H9 (cell line): ENCODE results near the gene UBE4B. TPM values are rescaled to one million over a fixed set of nuclear protein-coding genes. Genes with fewer than 3 reads are reported as not detected.

Source experiments
- DNase-seq: peaks from one replicate; pipeline ENCODE4 v3.0.0-alpha.2; 2017
- H2AFZ ChIP-seq: one replicate; pipeline ENCODE4 v1.6.1; 2013; ENCODE audit warnings: mild to moderate bottlenecking, low read length, control low read depth, moderate library complexity
- H2AK5ac ChIP-seq: 2 replicates; pipeline ENCODE4 v1.6.1; 2013; ENCODE audit warnings: low read length, control low read depth, mixed read lengths; ENCODE audit not compliant: insufficient read length
- H2BK120ac ChIP-seq: one replicate; pipeline ENCODE4 v1.6.1; 2013; ENCODE audit warnings: low read depth, mild to moderate bottlenecking, low read length, control low read depth, inconsistent platforms; ENCODE audit not compliant: poor library complexity, severe bottlenecking
- H2BK12ac ChIP-seq: 2 replicates; pipeline ENCODE4 v1.6.1; 2013; ENCODE audit warnings: low read length, control low read depth, mixed read lengths, low read depth; ENCODE audit not compliant: insufficient read length
- H2BK15ac ChIP-seq: 2 replicates; pipeline ENCODE4 v1.6.1; 2013; ENCODE audit warnings: low read depth, low read length, control low read depth
- H2BK20ac ChIP-seq: one replicate; pipeline ENCODE4 v1.6.1; 2013; ENCODE audit warnings: low read depth, mild to moderate bottlenecking, low read length, control low read depth, inconsistent platforms; ENCODE audit not compliant: poor library complexity, severe bottlenecking
- H2BK5ac ChIP-seq: 2 replicates; pipeline ENCODE4 v1.6.1; 2013; ENCODE audit warnings: low read length, control low read depth, mixed read lengths; ENCODE audit not compliant: insufficient read length
- H3K14ac ChIP-seq: 2 replicates; pipeline ENCODE4 v1.6.1; 2013; ENCODE audit warnings: low read length, control low read depth; ENCODE audit not compliant: insufficient read depth
- H3K18ac ChIP-seq: 2 replicates; pipeline ENCODE4 v1.6.1; 2013; ENCODE audit warnings: low read depth, mild to moderate bottlenecking, mixed read lengths, low read length, control low read depth; ENCODE audit not compliant: insufficient read length
- H3K23ac ChIP-seq: 2 replicates; pipeline ENCODE4 v1.6.1; 2013; ENCODE audit warnings: low read length, control low read depth, mixed read lengths, low read depth; ENCODE audit not compliant: insufficient read length
- H3K23me2 ChIP-seq: 2 replicates; pipeline ENCODE4 v1.6.1; 2013; ENCODE audit warnings: low read depth, mild to moderate bottlenecking, mixed read lengths, low read length, control low read depth; ENCODE audit not compliant: insufficient read length, poor library complexity, severe bottlenecking
- H3K27ac ChIP-seq: 2 replicates; pipeline ENCODE4 v1.5.1; 2013; ENCODE audit warnings: low read length, control low read depth, mixed read lengths, low read depth; ENCODE audit not compliant: insufficient read length
- H3K27me3 ChIP-seq: 2 replicates; pipeline ENCODE4 v1.6.1; 2013; ENCODE audit warnings: low read length, control low read depth, inconsistent platforms; ENCODE audit not compliant: insufficient read depth
- H3K4ac ChIP-seq: 2 replicates; pipeline ENCODE4 v1.6.1; 2013; ENCODE audit warnings: low read depth, mild to moderate bottlenecking, control low read depth, inconsistent platforms, low read length, moderate library complexity
- H3K4me1 ChIP-seq: 2 replicates; pipeline ENCODE4 v1.6.1; 2013; ENCODE audit warnings: low read length, control low read depth, inconsistent platforms; ENCODE audit not compliant: insufficient read depth
- H3K4me2 ChIP-seq: 2 replicates; pipeline ENCODE4 v1.6.1; 2013; ENCODE audit warnings: low read length, control low read depth, mixed read lengths; ENCODE audit not compliant: insufficient read length, insufficient read depth
- H3K56ac ChIP-seq: 2 replicates; pipeline ENCODE4 v1.6.1; 2013; ENCODE audit warnings: low read depth, mild to moderate bottlenecking, mixed read lengths, low read length, control low read depth; ENCODE audit not compliant: insufficient read length
- H3K79me1 ChIP-seq: 2 replicates; pipeline ENCODE4 v1.6.1; 2013; ENCODE audit warnings: low read depth, mild to moderate bottlenecking, moderate library complexity, low read length, control low read depth, inconsistent platforms; ENCODE audit not compliant: insufficient read depth, poor library complexity, severe bottlenecking
- H3K79me2 ChIP-seq: 2 replicates; pipeline ENCODE4 v1.6.1; 2013; ENCODE audit warnings: low read length, control low read depth, inconsistent platforms; ENCODE audit not compliant: insufficient read depth
- H3K9ac ChIP-seq: 2 replicates; pipeline ENCODE4 v1.6.1; 2013; ENCODE audit warnings: low read length, control low read depth, mixed read lengths; ENCODE audit not compliant: insufficient read length; ENCODE audit errors: extremely low read depth
- H3K9me3 ChIP-seq: one replicate; pipeline ENCODE4 v1.6.1; 2013; ENCODE audit warnings: low read depth, low read length, inconsistent platforms; ENCODE audit not compliant: control insufficient read depth
- H3T11ph ChIP-seq: one replicate; pipeline ENCODE4 v1.6.1; 2013; ENCODE audit warnings: mild to moderate bottlenecking, low read length, control low read depth, inconsistent platforms
- H4K20me1 ChIP-seq: one replicate; pipeline ENCODE4 v1.6.1; 2013; ENCODE audit not compliant: control insufficient read depth, insufficient read length, insufficient read depth
- H4K5ac ChIP-seq: 2 replicates; pipeline ENCODE4 v1.6.1; 2013; ENCODE audit warnings: low read depth, mild to moderate bottlenecking, mixed read lengths, low read length, control low read depth; ENCODE audit not compliant: insufficient read length
- H4K8ac ChIP-seq: replicated peaks from 2 replicates; pipeline ENCODE4 v1.6.1; 2013; ENCODE audit warnings: low read length, control low read depth, mixed read lengths, low read depth; ENCODE audit not compliant: insufficient read length
- H4K91ac ChIP-seq: 2 replicates; pipeline ENCODE4 v1.6.1; 2013; ENCODE audit warnings: low read depth, mild to moderate bottlenecking, moderate library complexity, mixed read lengths, low read length, control low read depth; ENCODE audit not compliant: insufficient read length
- H3K27ac Mint-ChIP-seq, 3 experiments: 2 replicates in 2 of 3; 3 replicates in 1 of 3; pipeline ENCODE4 v1.8.0; 2020 to 2021; ENCODE audit warnings: mixed read lengths in 3 of 3, mild to moderate bottlenecking in 1 of 3, moderate library complexity in 1 of 3
- H3K27me3 Mint-ChIP-seq: 2 replicates; pipeline ENCODE4 v1.8.0; 2021; ENCODE audit warnings: low read depth, mild to moderate bottlenecking, moderate library complexity, mixed read lengths
- H3K36me3 Mint-ChIP-seq, 3 experiments: 2 replicates in 2 of 3; 3 replicates in 1 of 3; pipeline ENCODE4 v1.8.0; 2020 to 2021; ENCODE audit warnings: low read depth in 3 of 3, mixed read lengths in 3 of 3; ENCODE audit not compliant: insufficient read depth in 1 of 3
- H3K4me1 Mint-ChIP-seq, 2 experiments: 2 replicates each; pipeline ENCODE4 v1.8.0; 2020; ENCODE audit warnings: mixed read lengths in 2 of 2
- H3K4me3 Mint-ChIP-seq, 2 experiments: 2 replicates in 1 of 2; 3 replicates in 1 of 2; pipeline ENCODE4 v1.8.0; 2020 to 2021; ENCODE audit warnings: mild to moderate bottlenecking in 2 of 2, mixed read lengths in 2 of 2, moderate library complexity in 1 of 2
- H3K9me3 Mint-ChIP-seq, 2 experiments: 2 replicates in 1 of 2; 3 replicates in 1 of 2; pipeline ENCODE4 v1.8.0; 2020; ENCODE audit warnings: mild to moderate bottlenecking in 2 of 2, mixed read lengths in 2 of 2, moderate library complexity in 1 of 2
- WGBS: extraction: QIAGEN DNeasy Blood & Tissue Kit; methylation state at CpG from one replicate; pipeline ENCODE4 v1.1.7; 2013; ENCODE audit warnings: missing lambda C conversion rate, low lambda C conversion rate, mixed read lengths; ENCODE audit not compliant: insufficient read length; ENCODE audit errors: extremely low coverage; 5-methylcytosine and 5-hydroxymethylcytosine counted together
- total RNA-seq: library from RNA; stranded (reverse); gene quantifications from 2 replicates; pipeline ENCODE4 v1.2.1, GENCODE V29; 2021
- TF ChIP-seq, protein P1 (sequence below): fragments of 200-600 bp; sonication (generic); conservative IDR thresholded peaks from 3 replicates; pipeline ENCODE4 v1.8.0; 2021; ENCODE audit warnings: antibody characterized with exemption, mild to moderate bottlenecking

The UBE4B gene
- total RNA-seq, 1 experiment from 2014 or later: 67.6 TPM

DNA sequence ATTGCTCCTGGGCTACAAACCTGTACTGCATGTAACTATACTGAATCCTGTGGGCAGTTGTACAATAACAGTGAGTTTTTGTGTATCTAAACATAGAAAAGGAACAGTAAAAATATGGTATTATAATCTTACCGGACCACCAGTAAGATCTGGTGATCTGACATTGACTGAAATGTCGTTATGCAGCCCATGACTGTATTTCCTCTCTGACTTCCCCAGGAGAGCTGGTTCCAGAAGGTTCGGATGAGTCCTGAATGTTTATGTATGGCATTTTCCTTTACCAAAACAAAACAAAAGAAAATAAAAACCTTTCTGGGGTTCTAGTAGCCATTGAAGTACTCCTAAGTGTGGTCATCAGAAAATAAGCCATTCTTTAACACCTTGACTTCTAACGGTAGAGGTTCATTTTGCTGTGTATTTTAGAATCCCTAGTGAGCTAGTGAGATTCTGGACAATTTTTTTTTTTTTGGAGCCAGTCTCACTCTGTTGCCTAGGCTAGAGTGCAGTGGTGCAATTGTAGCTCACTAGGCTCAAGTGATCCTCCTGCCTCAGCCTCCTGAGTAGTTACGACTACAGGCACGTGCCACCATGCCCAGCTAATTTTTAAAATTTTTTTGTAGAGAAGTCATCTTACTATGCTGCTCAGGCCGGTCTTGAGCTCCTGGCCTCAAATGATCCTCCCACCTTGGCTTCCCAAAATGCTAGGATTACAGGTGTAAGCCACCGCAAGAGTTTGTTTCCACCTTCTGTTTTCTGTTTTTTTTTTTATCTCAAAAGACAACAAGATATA lies 27.7 kb downstream of the UBE4B start:
- Histone ChIP-seq H3K23me2 (no peaks in the 10 kb centered on the region), H2BK12ac (no peak overlapping the region), H3K27ac (no peak overlapping the region), H3K9me3 (no peaks in the 10 kb centered on the region), H3K9ac (no peak overlapping the region), H3K14ac (no peak overlapping the region), H3K18ac (no peak overlapping the region), H2BK5ac (no peak overlapping the region), H4K20me1 (no peaks in the 10 kb centered on the region), H2BK120ac (no peak overlapping the region), H4K5ac (no peak overlapping the region), H3K4me1 (no peaks in the 10 kb centered on the region; the same call in 1 of the 2 replicates), H3K4ac (no peak overlapping the region), H3T11ph (no peak overlapping the region), H2BK15ac (no peak overlapping the region), H3K27me3 (no peaks in the 10 kb centered on the region), H4K8ac (no peak overlapping the region), H4K91ac (no peak overlapping the region), H3K79me2 (peaks cover 1% of the 10 kb centered on the region; the same call in 1 of the 2 replicates), H2BK20ac (no peak overlapping the region), H3K56ac (no peak overlapping the region), H2AFZ (no peak overlapping the region), H3K79me1 (no peaks in the 10 kb centered on the region), H3K4me2 (no peak overlapping the region), H3K23ac (no peak overlapping the region), H2AK5ac (no peak overlapping the region)
- H3K27me3 Mint-ChIP-seq: no peaks in the 10 kb centered on the region
- no peak overlapping the region for H3K27ac Mint-ChIP-seq
- DNase-seq: no peak
- no peak overlapping the region for H3K4me3 Mint-ChIP-seq
- TF ChIP-seq, protein P1, sequence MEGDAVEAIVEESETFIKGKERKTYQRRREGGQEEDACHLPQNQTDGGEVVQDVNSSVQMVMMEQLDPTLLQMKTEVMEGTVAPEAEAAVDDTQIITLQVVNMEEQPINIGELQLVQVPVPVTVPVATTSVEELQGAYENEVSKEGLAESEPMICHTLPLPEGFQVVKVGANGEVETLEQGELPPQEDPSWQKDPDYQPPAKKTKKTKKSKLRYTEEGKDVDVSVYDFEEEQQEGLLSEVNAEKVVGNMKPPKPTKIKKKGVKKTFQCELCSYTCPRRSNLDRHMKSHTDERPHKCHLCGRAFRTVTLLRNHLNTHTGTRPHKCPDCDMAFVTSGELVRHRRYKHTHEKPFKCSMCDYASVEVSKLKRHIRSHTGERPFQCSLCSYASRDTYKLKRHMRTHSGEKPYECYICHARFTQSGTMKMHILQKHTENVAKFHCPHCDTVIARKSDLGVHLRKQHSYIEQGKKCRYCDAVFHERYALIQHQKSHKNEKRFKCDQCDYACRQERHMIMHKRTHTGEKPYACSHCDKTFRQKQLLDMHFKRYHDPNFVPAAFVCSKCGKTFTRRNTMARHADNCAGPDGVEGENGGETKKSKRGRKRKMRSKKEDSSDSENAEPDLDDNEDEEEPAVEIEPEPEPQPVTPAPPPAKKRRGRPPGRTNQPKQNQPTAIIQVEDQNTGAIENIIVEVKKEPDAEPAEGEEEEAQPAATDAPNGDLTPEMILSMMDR: no peak
- H3K4me1 Mint-ChIP-seq: peaks cover 17 to 23% of the 10 kb centered on the region in 2 experiments
- peaks cover 3 to 7% (median 6%) of the 10 kb centered on the region in 3 experiments; a peak in 3 of 7 replicates for H3K36me3 Mint-ChIP-seq
- WGBS: no CpG with 5 or more reads among the region's 8 CpGs
- no peaks in the 10 kb centered on the region for H3K9me3 Mint-ChIP-seq
